ENCODE data around the gene GPR15. TPM values are rescaled to one million over a fixed set of nuclear protein-coding genes. Genes with fewer than 3 reads are reported as not detected.

The GPR15 gene
- total and polyA plus RNA-seq, 10 of the 15 experiments (the other 5 are each of a cell fraction or from before 2014, with no cell fraction given) = 70.7 to 150 (median 115) TPM

DNA sequence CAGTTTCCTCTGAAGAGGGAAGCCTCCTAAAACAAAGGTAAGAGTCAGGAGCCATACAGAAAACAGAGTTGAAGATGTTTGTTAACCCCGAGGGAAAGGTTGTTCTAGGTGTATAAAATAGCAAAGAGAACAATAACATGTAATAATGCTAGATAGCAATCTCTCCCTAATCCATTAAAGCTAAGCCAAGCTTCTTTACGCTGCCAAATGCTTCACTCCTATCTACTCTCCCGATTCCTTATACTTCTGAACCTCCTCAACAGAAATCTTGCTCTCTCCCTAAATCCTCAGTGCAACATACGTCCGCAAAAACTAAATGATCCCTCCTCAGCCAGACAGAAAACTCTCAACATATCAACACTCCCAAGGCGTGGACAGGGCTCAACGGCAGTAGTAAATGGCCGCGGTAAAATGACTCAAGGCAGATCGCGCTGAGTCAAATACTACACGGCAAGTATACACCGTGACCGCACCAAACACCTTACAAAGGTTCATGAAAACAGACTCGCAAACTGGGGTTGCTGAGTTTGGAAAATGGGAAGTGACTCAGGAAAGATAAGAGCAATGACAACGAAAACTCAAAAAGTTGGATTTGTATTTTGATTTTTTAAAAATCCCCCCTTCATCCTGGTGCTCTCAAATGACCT is 9.8 kb upstream of the GPR15 start (continued):
- TF ChIP-seq ASH2L (IDR thresholded peaks at IDR 0.05; ENCODE audit: borderline replicate concordance, low read depth) (no peak), SP1 (IDR thresholded peaks at IDR 0.05; ENCODE audit: low read depth, low read length) (peak; percentile 5), FOXM1 (IDR thresholded peaks at IDR 0.05; ENCODE audit: low read depth, low read length) (peak; percentile 46; the same call in 1 of the 2 replicates), BACH1 (IDR thresholded peaks at IDR 0.05; ENCODE audit: borderline replicate concordance) (no peak), PML (IDR thresholded peaks at IDR 0.05; ENCODE audit: low read length) (no peak), STAT3 (IDR thresholded peaks at IDR 0.05; ENCODE audit: low read depth, low read length) (peak; percentile 52; the same call in 1 of the 2 replicates), IKZF1 (conservative IDR thresholded peaks at IDR 0.05) (no peak), SMAD5 (IDR thresholded peaks at IDR 0.05; ENCODE audit: low read depth) (no peak), HDGF (IDR thresholded peaks at IDR 0.05) (no peak), CBX5 (IDR thresholded peaks at IDR 0.05; ENCODE audit: low read depth) (0 out of 2 replicates have a peak, but pooled peaks have one; percentile 68), SREBF1 (IDR thresholded peaks at IDR 0.05; ENCODE audit: low read length) (no peak), LARP7 (IDR thresholded peaks at IDR 0.05) (no peak), RBBP5 (conservative IDR thresholded peaks at IDR 0.05) (no peak), CEBPZ (IDR thresholded peaks at IDR 0.05; ENCODE audit: low read depth, low read length) (no peak)
- TF ChIP-seq, protein P1, sequence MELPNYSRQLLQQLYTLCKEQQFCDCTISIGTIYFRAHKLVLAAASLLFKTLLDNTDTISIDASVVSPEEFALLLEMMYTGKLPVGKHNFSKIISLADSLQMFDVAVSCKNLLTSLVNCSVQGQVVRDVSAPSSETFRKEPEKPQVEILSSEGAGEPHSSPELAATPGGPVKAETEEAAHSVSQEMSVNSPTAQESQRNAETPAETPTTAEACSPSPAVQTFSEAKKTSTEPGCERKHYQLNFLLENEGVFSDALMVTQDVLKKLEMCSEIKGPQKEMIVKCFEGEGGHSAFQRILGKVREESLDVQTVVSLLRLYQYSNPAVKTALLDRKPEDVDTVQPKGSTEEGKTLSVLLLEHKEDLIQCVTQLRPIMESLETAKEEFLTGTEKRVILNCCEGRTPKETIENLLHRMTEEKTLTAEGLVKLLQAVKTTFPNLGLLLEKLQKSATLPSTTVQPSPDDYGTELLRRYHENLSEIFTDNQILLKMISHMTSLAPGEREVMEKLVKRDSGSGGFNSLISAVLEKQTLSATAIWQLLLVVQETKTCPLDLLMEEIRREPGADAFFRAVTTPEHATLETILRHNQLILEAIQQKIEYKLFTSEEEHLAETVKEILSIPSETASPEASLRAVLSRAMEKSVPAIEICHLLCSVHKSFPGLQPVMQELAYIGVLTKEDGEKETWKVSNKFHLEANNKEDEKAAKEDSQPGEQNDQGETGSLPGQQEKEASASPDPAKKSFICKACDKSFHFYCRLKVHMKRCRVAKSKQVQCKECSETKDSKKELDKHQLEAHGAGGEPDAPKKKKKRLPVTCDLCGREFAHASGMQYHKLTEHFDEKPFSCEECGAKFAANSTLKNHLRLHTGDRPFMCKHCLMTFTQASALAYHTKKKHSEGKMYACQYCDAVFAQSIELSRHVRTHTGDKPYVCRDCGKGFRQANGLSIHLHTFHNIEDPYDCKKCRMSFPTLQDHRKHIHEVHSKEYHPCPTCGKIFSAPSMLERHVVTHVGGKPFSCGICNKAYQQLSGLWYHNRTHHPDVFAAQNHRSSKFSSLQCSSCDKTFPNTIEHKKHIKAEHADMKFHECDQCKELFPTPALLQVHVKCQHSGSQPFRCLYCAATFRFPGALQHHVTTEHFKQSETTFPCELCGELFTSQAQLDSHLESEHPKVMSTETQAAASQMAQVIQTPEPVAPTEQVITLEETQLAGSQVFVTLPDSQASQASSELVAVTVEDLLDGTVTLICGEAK (IDR thresholded peaks at IDR 0.05; ENCODE audit: borderline replicate concordance) = no peak; the same call in 1 of the 2 replicates
- TF ChIP-seq, protein P2, sequence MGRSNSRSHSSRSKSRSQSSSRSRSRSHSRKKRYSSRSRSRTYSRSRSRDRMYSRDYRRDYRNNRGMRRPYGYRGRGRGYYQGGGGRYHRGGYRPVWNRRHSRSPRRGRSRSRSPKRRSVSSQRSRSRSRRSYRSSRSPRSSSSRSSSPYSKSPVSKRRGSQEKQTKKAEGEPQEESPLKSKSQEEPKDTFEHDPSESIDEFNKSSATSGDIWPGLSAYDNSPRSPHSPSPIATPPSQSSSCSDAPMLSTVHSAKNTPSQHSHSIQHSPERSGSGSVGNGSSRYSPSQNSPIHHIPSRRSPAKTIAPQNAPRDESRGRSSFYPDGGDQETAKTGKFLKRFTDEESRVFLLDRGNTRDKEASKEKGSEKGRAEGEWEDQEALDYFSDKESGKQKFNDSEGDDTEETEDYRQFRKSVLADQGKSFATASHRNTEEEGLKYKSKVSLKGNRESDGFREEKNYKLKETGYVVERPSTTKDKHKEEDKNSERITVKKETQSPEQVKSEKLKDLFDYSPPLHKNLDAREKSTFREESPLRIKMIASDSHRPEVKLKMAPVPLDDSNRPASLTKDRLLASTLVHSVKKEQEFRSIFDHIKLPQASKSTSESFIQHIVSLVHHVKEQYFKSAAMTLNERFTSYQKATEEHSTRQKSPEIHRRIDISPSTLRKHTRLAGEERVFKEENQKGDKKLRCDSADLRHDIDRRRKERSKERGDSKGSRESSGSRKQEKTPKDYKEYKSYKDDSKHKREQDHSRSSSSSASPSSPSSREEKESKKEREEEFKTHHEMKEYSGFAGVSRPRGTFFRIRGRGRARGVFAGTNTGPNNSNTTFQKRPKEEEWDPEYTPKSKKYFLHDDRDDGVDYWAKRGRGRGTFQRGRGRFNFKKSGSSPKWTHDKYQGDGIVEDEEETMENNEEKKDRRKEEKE (IDR thresholded peaks at IDR 0.05) = no peak
- TF ChIP-seq, protein P3, sequence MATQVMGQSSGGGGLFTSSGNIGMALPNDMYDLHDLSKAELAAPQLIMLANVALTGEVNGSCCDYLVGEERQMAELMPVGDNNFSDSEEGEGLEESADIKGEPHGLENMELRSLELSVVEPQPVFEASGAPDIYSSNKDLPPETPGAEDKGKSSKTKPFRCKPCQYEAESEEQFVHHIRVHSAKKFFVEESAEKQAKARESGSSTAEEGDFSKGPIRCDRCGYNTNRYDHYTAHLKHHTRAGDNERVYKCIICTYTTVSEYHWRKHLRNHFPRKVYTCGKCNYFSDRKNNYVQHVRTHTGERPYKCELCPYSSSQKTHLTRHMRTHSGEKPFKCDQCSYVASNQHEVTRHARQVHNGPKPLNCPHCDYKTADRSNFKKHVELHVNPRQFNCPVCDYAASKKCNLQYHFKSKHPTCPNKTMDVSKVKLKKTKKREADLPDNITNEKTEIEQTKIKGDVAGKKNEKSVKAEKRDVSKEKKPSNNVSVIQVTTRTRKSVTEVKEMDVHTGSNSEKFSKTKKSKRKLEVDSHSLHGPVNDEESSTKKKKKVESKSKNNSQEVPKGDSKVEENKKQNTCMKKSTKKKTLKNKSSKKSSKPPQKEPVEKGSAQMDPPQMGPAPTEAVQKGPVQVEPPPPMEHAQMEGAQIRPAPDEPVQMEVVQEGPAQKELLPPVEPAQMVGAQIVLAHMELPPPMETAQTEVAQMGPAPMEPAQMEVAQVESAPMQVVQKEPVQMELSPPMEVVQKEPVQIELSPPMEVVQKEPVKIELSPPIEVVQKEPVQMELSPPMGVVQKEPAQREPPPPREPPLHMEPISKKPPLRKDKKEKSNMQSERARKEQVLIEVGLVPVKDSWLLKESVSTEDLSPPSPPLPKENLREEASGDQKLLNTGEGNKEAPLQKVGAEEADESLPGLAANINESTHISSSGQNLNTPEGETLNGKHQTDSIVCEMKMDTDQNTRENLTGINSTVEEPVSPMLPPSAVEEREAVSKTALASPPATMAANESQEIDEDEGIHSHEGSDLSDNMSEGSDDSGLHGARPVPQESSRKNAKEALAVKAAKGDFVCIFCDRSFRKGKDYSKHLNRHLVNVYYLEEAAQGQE (IDR thresholded peaks at IDR 0.05; ENCODE audit: low read depth, low read length) = peak; percentile 56; the same call in 1 of the 2 replicates

All from GM12878 (cell line).